ENCODE data around the gene CNBP. TPM values are rescaled to one million over a fixed set of nuclear protein-coding genes. Genes with fewer than 3 reads are reported as not detected.
A peak's percentile ranks its signal among the peaks of the same experiment; 100 is the strongest.

CNBP gene
- total and polyA plus RNA-seq, 2 of the 13 experiments (the other 11 are each of a cell fraction or from before 2014, with no cell fraction given) = 282 to 354 TPM

GRCh38 chr3:129211772-129212171 is 28.1 kb upstream of the CNBP start (continued):
- TF ChIP-seq IKZF5 (CRISPR knock-in tag; IDR thresholded peaks at IDR 0.05) (0 out of 2 replicates have a peak, but pooled peaks have one; percentile 17), BHLHE40 (IDR thresholded peaks at IDR 0.05; ENCODE audit: low read length) (no peak), AFF4 (CRISPR knock-in tag; IDR thresholded peaks at IDR 0.05) (no peak), ZMYM3 (CRISPR knock-in tag; IDR thresholded peaks at IDR 0.05) (peak; percentile 48), GTF3A (CRISPR knock-in tag; conservative IDR thresholded peaks at IDR 0.05) (no peak), NR2C2 (CRISPR knock-in tag; IDR thresholded peaks at IDR 0.05; ENCODE audit: borderline replicate concordance) (no peak), ZFX (CRISPR knock-in tag; IDR thresholded peaks at IDR 0.05; ENCODE audit: low read depth) (peak; percentile 40; the same call in 1 of the 2 replicates), SALL1 (CRISPR knock-in tag; IDR thresholded peaks at IDR 0.05) (peak; percentile 18; the same call in 1 of the 2 replicates), KMT2B (CRISPR knock-in tag; IDR thresholded peaks at IDR 0.05) (no peak), DMTF1 (CRISPR knock-in tag; IDR thresholded peaks at IDR 0.05) (no peak), MAX (IDR thresholded peaks at IDR 0.05) (no peak), EP300 (IDR thresholded peaks at IDR 0.05; ENCODE audit: low read depth in 2 of 2, low read length in 2 of 2) (no peak), EP300 (CRISPR knock-in tag; IDR thresholded peaks at IDR 0.05; ENCODE audit: borderline replicate concordance) (0 out of 2 replicates have a peak, but pooled peaks have one; percentile 33), MTERF4 (CRISPR knock-in tag; IDR thresholded peaks at IDR 0.05) (no peak), NFE2 (CRISPR knock-in tag; IDR thresholded peaks at IDR 0.05) (peak; percentile 39; the same call in 1 of the 2 replicates), ZNF350 (CRISPR knock-in tag; IDR thresholded peaks at IDR 0.05; ENCODE audit: borderline replicate concordance, low read depth) (peak; percentile 49; the same call in 1 of the 2 replicates), SKIL (CRISPR knock-in tag; IDR thresholded peaks at IDR 0.05; ENCODE audit: borderline replicate concordance) (no peak)

All from HepG2 (cell line).